Measurements from ENCODE around the gene CD3D.

Gene CD3D

GRCh38 chr11:118342503-118343161 lies at the start of gene CD3D:
Gene CD3D, minus strand, starts transcription at chr11:118342705. Its CDS starts 98 bp downstream, at chr11:118342607.
- TF ChIP-seq CTCF (IDR thresholded peaks at IDR 0.05; ENCODE audit: borderline replicate concordance, extremely low read depth, low read length, poor library complexity, severe bottlenecking) (peak; percentile 49), EZH2 (IDR thresholded peaks at IDR 0.05; ENCODE audit: borderline replicate concordance, low read depth, low read length, severe bottlenecking) (no peak)
- Histone ChIP-seq H3K79me2 (ENCODE audit: insufficient read depth, low read length) (peaks cover 100% of the 10 kb centered on the region), H3K9ac (ENCODE audit: low read depth, low read length) (peak within 1 kb of the TSS; percentile 83), H4K20me1 (ENCODE audit: insufficient read depth, low read length) (peaks cover 37% of the 10 kb centered on the region), H3K4me3 (ENCODE audit: low read depth in 1 of 2, low read length in 2 of 2) (peak within 1 kb of the TSS; percentile 52 to 79), H3K9me3 (ENCODE audit: insufficient read depth, low read length, severe bottlenecking) (no peaks in the 10 kb centered on the region), H3K36me3 (ENCODE audit: insufficient read depth, low read length) (peaks cover 70% of the 10 kb centered on the region), H3K4me1 (ENCODE audit: insufficient read depth, low read length) (peaks cover 69% of the 10 kb centered on the region), H3K4me2 (ENCODE audit: insufficient read depth, low read length) (peak within 1 kb of the TSS; percentile 70), H2AFZ (ENCODE audit: low read depth, low read length) (peak within 1 kb of the TSS; percentile 11; the same call in 1 of the 2 replicates), H3K27me3 (ENCODE audit: insufficient read depth, low read length, poor library complexity) (no peaks in the 10 kb centered on the region), H3K27ac (ENCODE audit: low read length) (peak within 1 kb of the TSS; percentile 98)
- DNase-seq = peak; percentile 95
- peak; percentile 61 for ATAC-seq (ENCODE audit: insufficient read depth, low read depth)

DNA sequence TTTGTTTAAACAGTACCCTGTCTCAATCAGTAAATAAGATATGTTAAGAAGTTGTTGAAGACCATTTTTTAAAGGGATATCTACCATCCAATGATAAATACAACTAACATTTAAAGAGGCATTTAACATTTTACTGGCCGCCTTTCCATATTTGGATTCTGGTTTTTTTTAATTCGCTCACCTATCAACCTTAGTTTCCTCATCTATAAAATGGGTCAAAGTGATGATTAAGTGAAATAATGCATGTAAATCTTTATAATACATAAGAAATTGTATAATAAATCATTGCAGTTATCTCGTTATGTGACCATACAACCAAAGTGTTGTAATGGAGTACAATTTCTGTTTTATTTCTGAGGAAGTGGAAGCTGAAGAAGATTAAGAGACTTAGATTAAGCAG lies 41.2 kb upstream of the CD3D start:
- DNase-seq (no peak), ATAC-seq (ENCODE audit: insufficient read depth, low read depth) (no peak)
- no peak overlapping the region for H3K27ac ChIP-seq (ENCODE audit: low read length)
- no peaks in the 10 kb centered on the region for H3K9me3 ChIP-seq (ENCODE audit: insufficient read depth, low read length, severe bottlenecking)
- no peaks in the 10 kb centered on the region for H3K27me3 ChIP-seq (ENCODE audit: insufficient read depth, low read length, poor library complexity)
- no peaks in the 10 kb centered on the region for H3K4me1 ChIP-seq (ENCODE audit: insufficient read depth, low read length)
- no peaks in the 10 kb centered on the region for H4K20me1 ChIP-seq (ENCODE audit: insufficient read depth, low read length)
- no peak overlapping the region for H2AFZ ChIP-seq (ENCODE audit: low read depth, low read length)
- H3K79me2 ChIP-seq (ENCODE audit: insufficient read depth, low read length) = no peaks in the 10 kb centered on the region
- H3K36me3 ChIP-seq (ENCODE audit: insufficient read depth, low read length) = peaks cover 99% of the 10 kb centered on the region
- TF ChIP-seq EZH2 (IDR thresholded peaks at IDR 0.05; ENCODE audit: borderline replicate concordance, low read depth, low read length, severe bottlenecking) = no peak
- no peak for TF ChIP-seq CTCF (IDR thresholded peaks at IDR 0.05; ENCODE audit: borderline replicate concordance, extremely low read depth, low read length, poor library complexity, severe bottlenecking)
- H3K9ac ChIP-seq (ENCODE audit: low read depth, low read length) = no peak overlapping the region
- no peak overlapping the region for H3K4me3 ChIP-seq (ENCODE audit: low read depth in 1 of 2, low read length in 2 of 2)
- no peak overlapping the region for H3K4me2 ChIP-seq (ENCODE audit: insufficient read depth, low read length)

GRCh38 chr11:118382954-118383353 lies 40.4 kb upstream of the CD3D start:
- no peak overlapping the region for H3K27ac ChIP-seq (ENCODE audit: low read length)
- H3K27me3 ChIP-seq (ENCODE audit: insufficient read depth, low read length, poor library complexity) = no peaks in the 10 kb centered on the region
- TF ChIP-seq EZH2 (IDR thresholded peaks at IDR 0.05; ENCODE audit: borderline replicate concordance, low read depth, low read length, severe bottlenecking) (no peak), CTCF (IDR thresholded peaks at IDR 0.05; ENCODE audit: borderline replicate concordance, extremely low read depth, low read length, poor library complexity, severe bottlenecking) (no peak)
- H3K9ac ChIP-seq (ENCODE audit: low read depth, low read length) = no peak overlapping the region
- no peak overlapping the region for H2AFZ ChIP-seq (ENCODE audit: low read depth, low read length)
- H3K4me3 ChIP-seq (ENCODE audit: low read depth in 1 of 2, low read length in 2 of 2) = no peak overlapping the region
- H3K79me2 ChIP-seq (ENCODE audit: insufficient read depth, low read length) = no peaks in the 10 kb centered on the region
- H3K4me1 ChIP-seq (ENCODE audit: insufficient read depth, low read length) = no peaks in the 10 kb centered on the region
- no peak for DNase-seq
- H3K4me2 ChIP-seq (ENCODE audit: insufficient read depth, low read length) = no peak overlapping the region
- no peaks in the 10 kb centered on the region for H3K9me3 ChIP-seq (ENCODE audit: insufficient read depth, low read length, severe bottlenecking)
- peaks cover 97% of the 10 kb centered on the region for H3K36me3 ChIP-seq (ENCODE audit: insufficient read depth, low read length)
- no peak for ATAC-seq (ENCODE audit: insufficient read depth, low read depth)
- no peaks in the 10 kb centered on the region for H4K20me1 ChIP-seq (ENCODE audit: insufficient read depth, low read length)
